H1 (cell line): ENCODE results near the gene KCTD21. TPM values are rescaled to one million over a fixed set of nuclear protein-coding genes. Genes with fewer than 3 reads are reported as not detected.

ENCODE experiments used
- CTCF ChIA-PET: fragments of 300-600 bp; sonication (Branson Sonifier 250); formaldehyde crosslinking; loops from one replicate; lab custom pipeline; 2021; ENCODE audit not compliant: partially characterized antibody; lab: Charles Lee
- POLR2A ChIA-PET: fragments of 300-600 bp; sonication (Branson Sonifier 250); formaldehyde crosslinking; loops from one replicate; lab custom pipeline; 2021; ENCODE audit warnings: inconsistent platforms; ENCODE audit not compliant: partially characterized antibody; lab: Charles Lee
- DNase-seq, 2 experiments: peaks; one replicate each; pipeline versions ENCODE4 v3.0.0 to v3.0.0-alpha.2; 2010 to 2022; ENCODE audit warnings: low spot score in 2 of 2, low read depth in 1 of 2, mixed read lengths in 1 of 2
- FAIRE-seq: peaks from 2 replicates; lab custom pipeline; 2011; peaks lifted over from hg19 to GRCh38; lab: Jason Lieb, UNC
- H2AFZ ChIP-seq: 2 replicates; pipeline ENCODE4 v1.8.1; 2012; ENCODE audit warnings: low read length, inconsistent platforms
- H2AK5ac ChIP-seq: 2 replicates; pipeline ENCODE4 v1.6.1; 2013; ENCODE audit warnings: low read depth, low read length
- H2BK120ac ChIP-seq: replicated peaks from 2 replicates; pipeline ENCODE3; 2013; ENCODE audit warnings: low read depth, low read length, inconsistent platforms
- H2BK12ac ChIP-seq: 2 replicates; pipeline ENCODE4 v1.6.1; 2013; ENCODE audit warnings: low read depth, low read length
- H2BK15ac ChIP-seq: 2 replicates; pipeline ENCODE4 v1.6.1; 2013; ENCODE audit warnings: low read length
- H2BK20ac ChIP-seq: 2 replicates; pipeline ENCODE4 v1.6.1; 2013; ENCODE audit warnings: low read length
- H2BK5ac ChIP-seq: 2 replicates; pipeline ENCODE4 v1.6.1; 2013; ENCODE audit warnings: low read depth, low read length
- H3K14ac ChIP-seq: 2 replicates; pipeline ENCODE4 v1.6.1; 2013; ENCODE audit warnings: inconsistent platforms; ENCODE audit not compliant: insufficient read length
- H3K18ac ChIP-seq: 2 replicates; pipeline ENCODE4 v1.6.1; 2013; ENCODE audit warnings: low read length; ENCODE audit errors: extremely low read depth
- H3K23ac ChIP-seq: 2 replicates; pipeline ENCODE4 v1.6.1; 2013; ENCODE audit warnings: inconsistent platforms; ENCODE audit not compliant: insufficient read length
- H3K23me2 ChIP-seq: 2 replicates; pipeline ENCODE4 v1.6.1; 2013; ENCODE audit warnings: low read depth, low read length
- H3K27ac ChIP-seq: 2 replicates; pipeline ENCODE4 v1.6.1; 2011; ENCODE audit warnings: low read depth, low read length, inconsistent platforms
- H3K27me3 ChIP-seq, 4 experiments: replicated peaks in 1 of 4; 1 replicate in 1 of 4; 2 replicates in 3 of 4; pipeline versions ENCODE4 v1.6.1 to v1.8.1; 2011 to 2013; ENCODE audit warnings: low read length in 3 of 4, mild to moderate bottlenecking in 3 of 4, inconsistent platforms in 2 of 4, mixed read lengths in 2 of 4, moderate library complexity in 1 of 4; ENCODE audit not compliant: control insufficient read depth in 3 of 4, insufficient read depth in 3 of 4; ENCODE audit errors: extremely low read depth in 1 of 4
- H3K36me3 ChIP-seq, 4 experiments: 2 replicates each; pipeline versions ENCODE4 v1.6.1 to v1.8.1; 2011 to 2013; ENCODE audit warnings: mild to moderate bottlenecking in 4 of 4, low read length in 3 of 4, moderate library complexity in 2 of 4, control low read depth in 1 of 4, inconsistent platforms in 1 of 4; ENCODE audit not compliant: insufficient read depth in 4 of 4, control insufficient read depth in 2 of 4
- H3K4ac ChIP-seq: replicated peaks from 2 replicates; pipeline ENCODE3; 2013; ENCODE audit warnings: low read length, low read depth, mixed read lengths, inconsistent platforms; ENCODE audit not compliant: insufficient read length
- H3K4me1 ChIP-seq, 4 experiments: replicated peaks in 1 of 4; 1 replicate in 1 of 4; 2 replicates in 3 of 4; pipeline versions ENCODE4 v1.6.1 to v1.8.1; 2011 to 2013; ENCODE audit warnings: low read length in 3 of 4, inconsistent platforms in 2 of 4, mixed read lengths in 1 of 4; ENCODE audit not compliant: insufficient read depth in 4 of 4, control insufficient read depth in 3 of 4
- H3K4me2 ChIP-seq, 2 experiments: 2 replicates each; pipeline versions ENCODE4 v1.6.1 to v1.8.1; 2011 to 2013; ENCODE audit warnings: low read depth in 2 of 2, low read length in 2 of 2, control low read depth in 1 of 2, inconsistent platforms in 1 of 2, mild to moderate bottlenecking in 1 of 2; ENCODE audit not compliant: insufficient read depth in 1 of 2
- H3K4me3 ChIP-seq, 4 experiments: fragments of 200-600, 300-600 bp in 1 of 4; sonication (generic), shearing (Covaris generic), sonication (Bioruptor Twin) in 1 of 4; 2 replicates each; pipeline versions ENCODE4 v1.5.1 to v1.8.1; 2011 to 2016; ENCODE audit warnings: low read length in 4 of 4, low read depth in 3 of 4, control low read depth in 2 of 4, inconsistent platforms in 2 of 4, mild to moderate bottlenecking in 2 of 4, mixed read lengths in 1 of 4, moderate library complexity in 1 of 4; ENCODE audit not compliant: insufficient read depth in 2 of 4; ENCODE audit errors: extremely low read depth in 1 of 4
- H3K56ac ChIP-seq: replicated peaks from 2 replicates; pipeline ENCODE3; 2013; ENCODE audit warnings: low read depth, mild to moderate bottlenecking, mixed read lengths, low read length, inconsistent platforms; ENCODE audit not compliant: insufficient read length
- H3K79me1 ChIP-seq: 2 replicates; pipeline ENCODE4 v1.6.1; 2013; ENCODE audit warnings: low read depth, low read length, control low read depth
- H3K79me2 ChIP-seq, 2 experiments: 2 replicates each; pipeline versions ENCODE4 v1.6.1 to v1.8.1; 2012 to 2013; ENCODE audit warnings: low read length in 2 of 2, mild to moderate bottlenecking in 2 of 2, inconsistent platforms in 1 of 2; ENCODE audit not compliant: insufficient read depth in 2 of 2, control insufficient read depth in 1 of 2
- H3K9ac ChIP-seq, 4 experiments: replicated peaks in 1 of 4; 1 replicate in 1 of 4; 2 replicates in 3 of 4; pipeline versions ENCODE4 v1.6.1 to v1.8.1; 2011 to 2013; ENCODE audit warnings: low read depth in 3 of 4, low read length in 3 of 4, control low read depth in 2 of 4, mild to moderate bottlenecking in 2 of 4, moderate library complexity in 2 of 4, inconsistent platforms in 1 of 4; ENCODE audit errors: extremely low read depth in 1 of 4
- H3K9me3 ChIP-seq, 2 experiments: 2 replicates each; pipeline versions ENCODE4 v1.6.1 to v1.8.1; 2012 to 2013; ENCODE audit warnings: mild to moderate bottlenecking in 2 of 2, moderate library complexity in 2 of 2, control low read depth in 1 of 2, inconsistent platforms in 1 of 2, low read depth in 1 of 2, low read length in 1 of 2, mixed read lengths in 1 of 2; ENCODE audit not compliant: insufficient read depth in 2 of 2
- H4K20me1 ChIP-seq, 2 experiments: replicated peaks in 1 of 2; 2 replicates each; pipeline versions ENCODE3 to v1.8.1; 2011 to 2013; ENCODE audit warnings: inconsistent platforms in 2 of 2, low read length in 2 of 2, mild to moderate bottlenecking in 1 of 2; ENCODE audit not compliant: insufficient read depth in 2 of 2, control insufficient read depth in 1 of 2
- H4K5ac ChIP-seq: 2 replicates; pipeline ENCODE4 v1.6.1; 2013; ENCODE audit warnings: low read length, low read depth, mixed read lengths, inconsistent platforms; ENCODE audit not compliant: insufficient read length
- H4K8ac ChIP-seq: 2 replicates; pipeline ENCODE4 v1.8.0; 2013; ENCODE audit warnings: mild to moderate bottlenecking, moderate library complexity, low read length, inconsistent platforms; ENCODE audit not compliant: insufficient read depth; ENCODE audit errors: extremely low read depth
- H4K91ac ChIP-seq: replicated peaks from 2 replicates; pipeline ENCODE3; 2013; ENCODE audit warnings: low read length, mixed read lengths, inconsistent platforms; ENCODE audit not compliant: insufficient read length
- JUND ChIP-seq: IDR thresholded peaks from 2 replicates; pipeline ENCODE4 v1.6.1; 2011; ENCODE audit warnings: mild to moderate bottlenecking, improper control_type of control experiment, low read length
- TCF12 ChIP-seq: IDR thresholded peaks from 2 replicates; pipeline ENCODE4 v1.6.1; 2011; ENCODE audit warnings: low read depth, mild to moderate bottlenecking, low read length
- WGBS, 2 experiments: shearing (Covaris generic) in 1 of 2; methylation state at CpG; one replicate each; pipeline versions ENCODE4 v1.1.6 to v1.1.7; 2013 to 2015; ENCODE audit warnings: low lambda C conversion rate in 2 of 2, mixed read lengths in 2 of 2, inconsistent platforms in 1 of 2, low coverage in 1 of 2, missing lambda C conversion rate in 1 of 2; ENCODE audit not compliant: insufficient replicate concordance in 2 of 2, insufficient coverage in 1 of 2, insufficient read length in 1 of 2; ENCODE audit errors: extremely low coverage in 1 of 2, missing lambda C conversion rate in 1 of 2; 5-methylcytosine and 5-hydroxymethylcytosine counted together
- polyA plus RNA-seq, 7 experiments: library from polyadenylated mRNA; depleted of rRNA in 3 of 7; stranded (reverse) in 5 of 7; unstranded in 2 of 7; fragments of >200 nt in 5 of 7; fragments of 200-250 nt in 2 of 7; gene quantifications; 1 replicate in 5 of 7; 2 replicates in 1 of 7; 4 replicates in 1 of 7; pipeline versions ENCODE4 v1.2.1 to v1.2.3, GENCODE V29; 2011 to 2013; ENCODE audit warnings: missing spikeins in 2 of 7, mixed read lengths in 2 of 7
- total RNA-seq: library from RNA; stranded (reverse); fragmentation: NEBNext Ultra II Directional; extraction: Animal tissue kit (Norgen Biotek cat#: 25700); gene quantifications from 2 replicates; pipeline ENCODE4 v1.2.1, GENCODE V29; 2021

Gene KCTD21
- total and polyA plus RNA-seq, 2 of the 8 experiments (the other 6 are each of a cell fraction or from before 2014, with no cell fraction given) = 3.2 to 4.1 TPM

- Histone ChIP-seq H2AFZ (no peak overlapping the region), H4K8ac (no peak overlapping the region), H2BK120ac (no peak overlapping the region), H3K4me1 (peaks cover 0 to 2% (median 0%) of the 10 kb centered on the region in 4 experiments; a peak in 1 of 7 replicates), H3K9me3 (no peaks in the 10 kb centered on the region), H3K4me2 (no peak overlapping the region), H3K18ac (no peak overlapping the region), H3K4me3 (no peak overlapping the region), H2BK12ac (no peak overlapping the region), H3K4ac (no peak overlapping the region), H3K79me2 (no peaks in the 10 kb centered on the region), H3K27me3 (no peaks in the 10 kb centered on the region), H4K20me1 (no peaks in the 10 kb centered on the region), H3K9ac (no peak overlapping the region), H4K91ac (no peak overlapping the region), H2BK5ac (peak overlapping the region; percentile 66), H3K23me2 (0 out of 2 replicates have a peak, but pooled peaks cover 2% of the 10 kb centered on the region), H2BK15ac (peak overlapping the region; percentile 61; the same call in 1 of the 2 replicates), H3K56ac (no peak overlapping the region), H3K14ac (no peak overlapping the region), H2AK5ac (0 out of 2 replicates have a peak overlapping the region, but pooled peaks have one; percentile 53), H2BK20ac (no peak overlapping the region), H4K5ac (no peak overlapping the region), H3K23ac (no peak overlapping the region), H3K27ac (no peak overlapping the region), H3K36me3 (no peaks in the 10 kb centered on the region), H3K79me1 (no peaks in the 10 kb centered on the region)
- ChIA-PET CTCF (interaction anchor here (1.1 kb wide), 1 partner anchor 11 kb away, joined by 4 read pairs; no protein-coding TSS in a partner anchor), POLR2A (no interaction called here)
- TF ChIP-seq TCF12 (no peak), JUND (0 out of 2 replicates have a peak, but pooled peaks have one; percentile 23)
- DNase-seq (no peak), FAIRE-seq (no peak)
- WGBS, 2 experiments = 82% methylated on average over 7 of the region's 7 CpGs; no CpG with 5 or more reads in 1 of the 2 experiments
Measured at GRCh38 chr11:78179459-78180071, 8.9 kb downstream of the KCTD21 start.
